CD4-positive, alpha-beta T cell treated with Interleukin-12 subunit alpha and Interleukin-12 subunit beta, for 1 hour (primary cell): ENCODE results near the gene CNBD2.
A peak's percentile ranks its signal among the peaks of the same experiment; 100 is the strongest.
"Not testable (repeated sequence)": the region's sequence is repeated elsewhere in the genome, so short reads cannot be mapped to it uniquely, and the experiment has no call there.

Experiments
- DNase-seq: peaks from one replicate; pipeline ENCODE4 v3.0.0-alpha.2; 2020

Gene CNBD2

GRCh38 chr20:36028106-36028808, 59.9 kb downstream of the CNBD2 start:
- no peak for DNase-seq

DNA sequence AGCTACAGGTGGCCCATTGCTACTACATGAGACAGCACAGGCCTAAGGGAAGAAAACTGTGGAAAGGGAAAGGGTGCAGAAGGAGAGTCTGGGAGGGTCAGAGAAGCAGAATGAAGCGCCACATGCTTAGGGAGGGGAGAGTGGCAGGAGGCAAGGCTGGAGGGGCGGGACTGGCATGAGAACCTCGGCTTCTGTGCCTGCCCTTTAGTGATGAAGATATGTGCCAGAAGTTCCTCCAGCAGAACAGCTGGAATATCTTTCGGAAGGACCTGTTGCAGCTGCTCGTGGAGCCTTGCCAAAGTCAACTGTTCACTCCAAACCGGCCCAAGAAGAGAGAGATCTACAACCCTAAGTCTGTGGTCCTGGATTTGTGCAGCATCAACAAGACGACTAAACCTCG, 61.8 kb downstream of the CNBD2 start:
- no peak for DNase-seq

DNA sequence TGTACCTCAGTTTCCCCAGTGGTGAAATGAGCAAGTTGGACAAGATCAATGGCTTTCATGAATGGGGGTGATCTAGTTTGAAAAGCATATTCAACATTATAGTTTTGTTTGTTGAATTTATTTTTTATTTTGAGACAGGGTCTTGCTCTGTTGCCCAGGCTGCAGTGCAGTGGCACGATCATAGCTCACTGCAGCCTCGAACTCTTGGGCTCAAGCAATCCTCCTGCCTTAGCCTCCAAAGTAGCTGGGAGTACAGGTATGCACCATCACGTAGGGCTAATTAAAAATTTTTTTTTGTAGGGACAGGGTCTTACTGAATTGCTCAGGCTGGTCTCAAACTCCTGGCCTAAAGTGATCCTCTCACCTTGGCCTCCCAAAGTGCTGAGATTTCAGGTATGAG, 63.4 kb downstream of the CNBD2 start:
- DNase-seq, result no peak

- no peak for DNase-seq
Measured at GRCh38 chr20:36034875-36035274, 66.5 kb downstream of the CNBD2 start.

DNA sequence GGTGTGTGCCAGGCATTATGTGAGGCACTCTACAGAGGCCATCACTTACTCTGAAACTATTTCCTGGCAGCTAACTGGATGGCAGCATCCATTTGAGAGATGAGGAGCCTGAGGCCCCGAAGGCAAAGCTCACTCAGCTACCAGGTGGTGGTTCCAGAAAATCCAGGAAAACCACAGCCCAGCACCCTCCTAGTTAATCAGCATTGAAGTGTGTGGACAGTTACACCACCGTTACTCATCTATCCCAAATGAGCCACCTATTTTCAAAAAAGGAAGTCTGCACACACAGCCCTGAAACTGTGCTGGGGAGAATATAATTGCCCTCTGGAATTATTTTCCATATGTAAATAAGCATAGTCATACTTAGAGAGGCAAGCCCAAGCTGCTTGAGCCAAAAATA, 67.4 kb downstream of the CNBD2 start:
- DNase-seq, result no peak

- DNase-seq, result no peak
Measured at GRCh38 chr20:36036688-36037087, 68.3 kb downstream of the CNBD2 start.

- DNase-seq, result no peak
Measured at GRCh38 chr20:36040571-36040970, 72.2 kb downstream of the CNBD2 start.

DNA sequence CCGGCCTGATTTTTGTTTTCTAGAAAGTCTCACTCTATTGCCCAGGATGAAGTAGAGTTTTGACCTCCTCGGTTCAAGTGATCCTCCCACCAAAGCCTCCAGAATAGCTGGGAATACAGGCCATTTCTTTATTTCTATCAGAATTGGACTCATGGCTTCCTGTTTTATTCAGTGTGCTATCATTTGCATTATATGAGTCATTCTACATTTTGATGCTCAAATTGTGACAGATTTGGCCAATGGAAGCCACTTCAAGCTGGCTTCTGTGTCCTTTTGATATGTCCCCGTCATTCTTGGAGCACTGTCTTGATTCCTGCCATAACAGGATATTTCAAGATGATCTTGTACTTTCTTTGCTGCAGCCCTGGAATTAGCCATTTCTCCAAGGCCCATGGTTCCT, 75.1 kb downstream of the CNBD2 start:
- no peak for DNase-seq

DNA sequence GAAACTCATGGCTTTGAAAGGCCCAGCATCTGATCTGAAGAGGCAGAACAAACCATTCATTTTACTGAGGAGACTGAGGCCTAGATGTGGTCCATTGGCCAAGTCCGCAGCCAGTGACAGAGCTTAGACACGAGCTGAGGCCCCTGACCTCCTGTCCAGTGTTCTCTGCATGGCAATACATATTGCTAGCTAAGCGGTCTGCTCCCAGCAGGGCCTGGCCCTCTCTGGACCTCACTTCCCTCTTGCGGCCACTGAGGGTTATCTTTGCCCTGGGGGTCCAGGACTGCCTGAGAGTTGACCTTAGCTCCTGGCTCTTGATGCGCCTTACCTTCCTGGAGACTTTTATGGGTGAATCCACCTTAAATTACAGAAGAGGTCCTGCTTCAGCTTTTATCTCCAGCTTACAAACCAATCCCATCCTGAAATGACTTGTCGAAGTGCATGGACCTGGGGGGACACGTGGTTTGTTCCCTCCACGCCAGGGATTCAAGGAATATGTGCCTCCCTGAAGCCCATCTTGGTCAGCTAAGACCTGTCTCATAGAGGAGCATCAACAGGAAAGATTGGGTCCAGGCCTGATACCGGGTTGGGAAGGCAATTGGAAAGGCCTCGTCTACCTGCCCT, 75.6 kb downstream of the CNBD2 start:
- DNase-seq, result no peak

- no peak for DNase-seq
Measured at GRCh38 chr20:36045373-36045714, 77.0 kb downstream of the CNBD2 start.

DNA sequence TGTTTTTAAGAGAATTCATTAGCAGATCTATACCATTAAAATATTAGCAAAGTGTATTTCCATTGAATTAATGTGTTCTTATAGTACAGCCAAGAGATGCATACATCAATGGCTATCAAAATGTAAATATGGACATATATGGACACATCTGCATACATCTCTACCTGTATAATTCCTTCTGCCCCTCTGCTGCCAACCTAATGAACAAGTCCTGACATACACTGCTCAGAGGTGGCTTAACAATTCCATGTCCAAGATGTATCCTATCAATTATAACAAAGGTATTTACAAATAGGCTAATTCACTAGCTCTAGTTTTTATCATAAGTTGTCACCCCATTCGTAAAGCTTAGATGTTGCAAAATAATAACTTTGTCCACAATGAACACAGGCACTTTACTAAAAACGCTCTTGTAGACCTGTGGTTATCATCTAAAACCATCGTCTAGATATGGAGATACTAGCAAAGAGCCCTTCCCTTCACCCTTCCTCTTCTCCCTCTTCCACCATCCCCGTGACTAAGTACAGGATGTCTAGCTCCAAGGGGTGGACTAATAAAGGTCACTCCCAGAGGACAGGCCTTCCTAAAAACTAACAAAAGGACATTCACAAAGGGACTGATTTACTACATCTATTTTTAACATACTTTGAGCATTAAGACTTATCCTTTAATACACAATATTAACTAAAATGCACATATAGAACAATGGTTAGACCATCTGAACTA, 77.8 kb downstream of the CNBD2 start:
- DNase-seq, result not testable (repeated sequence)

DNA sequence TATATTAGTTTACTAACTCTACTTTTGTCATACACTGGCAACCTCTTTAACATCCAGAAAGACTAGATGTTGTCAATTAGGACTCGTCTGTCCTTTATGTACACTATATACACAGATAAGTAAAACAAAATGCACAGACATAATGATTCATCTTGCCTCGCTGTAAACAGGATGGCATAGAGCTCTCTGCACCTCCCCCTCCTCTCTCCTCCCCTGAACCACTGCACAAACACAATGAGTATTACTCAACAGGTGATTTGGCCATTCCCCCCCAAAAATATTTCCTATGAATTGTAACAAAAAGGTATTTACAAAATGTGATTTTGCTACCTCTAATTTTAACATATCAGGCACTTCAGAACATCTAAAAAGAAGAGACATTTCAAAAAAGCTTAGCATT, 81.0 kb downstream of the CNBD2 start:
- DNase-seq, result peak; percentile 36

GRCh38 chr20:36050436-36051317, 82.3 kb downstream of the CNBD2 start:
- peak; percentile 91 for DNase-seq

GRCh38 chr20:36051318-36052116, 83.1 kb downstream of the CNBD2 start:
- no peak for DNase-seq

GRCh38 chr20:36052117-36052513, 83.7 kb downstream of the CNBD2 start:
- DNase-seq, result no peak

GRCh38 chr20:36053863-36054518, 85.6 kb downstream of the CNBD2 start:
- not testable (repeated sequence) for DNase-seq

DNA sequence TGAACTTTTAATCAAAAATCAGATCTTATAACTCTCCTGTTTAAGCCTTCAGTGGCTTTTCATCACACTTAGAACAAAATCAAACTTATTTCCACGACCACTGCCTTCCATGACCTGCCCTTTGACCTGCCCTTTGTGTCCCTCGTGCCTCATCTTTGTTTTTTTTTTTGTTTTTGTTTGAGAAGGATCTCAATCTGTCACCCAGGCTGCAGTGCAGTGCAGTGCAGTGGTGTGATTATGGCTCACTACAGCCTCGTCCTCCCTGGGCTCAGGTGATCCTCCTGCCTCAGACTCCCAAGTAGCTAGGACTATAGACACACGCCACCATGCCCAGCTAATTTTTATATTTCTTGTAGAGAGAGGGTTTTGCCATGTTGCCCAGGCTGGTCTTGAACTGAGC, 86.8 kb downstream of the CNBD2 start:
- no peak for DNase-seq

DNA sequence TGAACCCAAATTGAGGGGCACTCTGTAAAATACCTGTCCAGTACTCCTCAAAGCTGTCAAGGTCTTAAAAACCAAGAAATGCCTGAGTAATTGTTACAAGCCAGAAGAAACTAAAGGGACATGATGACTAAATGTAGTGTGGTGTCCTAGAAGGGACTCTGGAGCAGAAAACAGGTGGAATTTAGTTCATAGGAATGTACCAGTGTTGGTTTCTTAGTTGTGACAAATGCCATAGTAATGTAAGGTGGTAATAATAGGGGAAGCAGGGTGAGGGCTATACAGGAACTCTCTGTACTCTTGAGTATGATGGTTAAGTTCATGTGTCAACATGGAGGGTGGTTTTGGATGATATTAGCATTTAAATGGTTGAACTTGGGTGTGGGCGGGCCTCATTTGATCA, 92.3 kb downstream of the CNBD2 start:
- no peak for DNase-seq

- no peak for DNase-seq
Measured at GRCh38 chr20:36061754-36062153, 93.4 kb downstream of the CNBD2 start.

DNA sequence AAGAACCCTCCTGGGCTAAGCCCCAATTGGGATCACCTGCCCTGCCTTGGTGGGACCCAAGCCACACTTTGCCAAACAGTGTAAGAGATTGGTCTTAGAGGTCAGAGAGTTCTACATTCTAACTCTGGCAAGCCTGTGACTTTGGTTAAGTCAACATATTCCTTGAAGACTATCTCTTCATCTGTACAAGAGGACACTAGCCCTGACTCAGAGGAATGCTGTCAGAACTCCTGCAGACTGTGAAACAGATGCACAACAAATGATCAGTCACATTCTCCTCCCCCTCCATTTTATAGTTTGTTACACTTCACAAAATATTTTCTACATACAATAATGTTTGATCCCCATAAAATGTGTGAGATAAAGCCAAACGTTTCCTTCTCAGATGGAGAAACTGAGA, 94.4 kb downstream of the CNBD2 start:
- DNase-seq, result no peak

GRCh38 chr20:36063916-36064657, 95.7 kb downstream of the CNBD2 start:
- no peak for DNase-seq
